Measurements from ENCODE around the gene PNMA8C. TPM values are rescaled to one million over a fixed set of nuclear protein-coding genes. Genes with fewer than 3 reads are reported as not detected.

Gene PNMA8C
- polyA plus RNA-seq, 3 donors, result 0.41 to 0.60 (median 0.46) TPM

Other genes with a start within 250 kb of the PNMA8C start
- not detected for gene IGFL1, start 199.2 kb downstream of the PNMA8C start, polyA plus RNA-seq (ENCODE audit: insufficient read length in 3 of 3)
- gene HIF3A, start 131.9 kb downstream of the PNMA8C start, polyA plus RNA-seq (ENCODE audit: insufficient read length in 3 of 3), result 10 to 100 TPM; 39.6 to 85.5 (median 65.4) TPM
- gene PPP5C, start 81.8 kb downstream of the PNMA8C start, polyA plus RNA-seq (ENCODE audit: insufficient read length in 3 of 3), result 100 to 1,000 TPM; 101 to 122 (median 118) TPM
- gene CCDC8, start 15.4 kb downstream of the PNMA8C start, polyA plus RNA-seq (ENCODE audit: insufficient read length in 3 of 3), result 10 to 100 TPM; 50.7 to 67.3 (median 62.1) TPM
- 10 to 100 TPM; 45.5 to 62.7 (median 47.2) TPM for gene PNMA8A, start 42.6 kb upstream of the PNMA8C start, polyA plus RNA-seq (ENCODE audit: insufficient read length in 3 of 3)
- gene PNMA8B, start 66.9 kb upstream of the PNMA8C start, polyA plus RNA-seq (ENCODE audit: insufficient read length in 3 of 3), result 1 to 10 TPM; 3.5 to 5.3 (median 4.7) TPM
- gene CALM3, start 172.4 kb upstream of the PNMA8C start, polyA plus RNA-seq (ENCODE audit: insufficient read length in 3 of 3), result 100 to 1,000 TPM; 397 to 507 (median 417) TPM
- gene PTGIR, start 196.2 kb upstream of the PNMA8C start, polyA plus RNA-seq (ENCODE audit: insufficient read length in 3 of 3), result 1 to 10 TPM; 2.5 to 3.1 (median 2.6) TPM
- 1 to 10 TPM; 4.4 to 7.3 (median 6.0) TPM for gene GNG8, start 207.3 kb upstream of the PNMA8C start, polyA plus RNA-seq (ENCODE audit: insufficient read length in 3 of 3)
- 10 to 100 TPM; 21.3 to 28.5 (median 23.0) TPM for gene DACT3, start 232.2 kb upstream of the PNMA8C start, polyA plus RNA-seq (ENCODE audit: insufficient read length in 3 of 3)